ENCODE measurements around the gene MCTP1. TPM values are rescaled to one million over a fixed set of nuclear protein-coding genes. Genes with fewer than 3 reads are reported as not detected.

MCTP1 gene
- polyA plus RNA-seq, 1 donor from 2014 or later: 1.9 TPM

DNA sequence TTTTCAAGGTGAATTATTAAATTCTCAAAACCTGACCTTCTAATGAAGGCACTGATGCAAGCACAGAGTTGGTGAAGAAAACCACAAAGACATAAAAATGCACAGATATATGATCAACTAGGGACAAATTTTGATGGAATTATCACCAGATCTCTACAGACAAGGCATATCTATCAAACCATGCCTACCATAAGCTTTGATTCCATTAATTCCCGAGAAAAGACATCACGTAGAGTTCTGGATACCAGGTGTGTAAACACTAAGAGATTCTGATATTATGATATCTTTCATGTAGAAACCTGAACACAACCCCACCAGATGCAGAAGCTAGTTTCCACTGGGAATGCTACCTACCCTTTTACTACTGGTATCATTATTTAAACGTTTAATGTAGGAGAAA lies 525.9 kb downstream of the MCTP1 start:
- Histone ChIP-seq H3F3A (ENCODE audit: insufficient read depth, low read length, poor library complexity, severe bottlenecking) (no peaks in the 10 kb centered on the region), H3K4me2 (ENCODE audit: low read length) (no peak overlapping the region), H3K27me3 (ENCODE audit: insufficient read depth, low read depth, low read length) (no peaks in the 10 kb centered on the region), H3K9ac (ENCODE audit: low read length) (no peak overlapping the region), H2AFZ (ENCODE audit: low read depth, low read length) (no peak overlapping the region), H3K79me2 (replicated peaks; ENCODE audit: insufficient read depth, low read length) (no peaks in the 10 kb centered on the region), H3K9me3 (ENCODE audit: low read length) (no peaks in the 10 kb centered on the region), H4K20me1 (ENCODE audit: insufficient read depth) (no peaks in the 10 kb centered on the region), H3K27ac (ENCODE audit: low read length) (no peak overlapping the region), H3K9me2 (ENCODE audit: insufficient read depth, low read length) (no peaks in the 10 kb centered on the region), H3K4me3 (ENCODE audit: low read length) (no peak overlapping the region), H3K36me3 (ENCODE audit: insufficient read depth, low read length) (no peaks in the 10 kb centered on the region)
- no peak for TF ChIP-seq SMC3 (conservative IDR thresholded peaks at IDR 0.05; ENCODE audit: poor library complexity)
- no peak for TF ChIP-seq EZH2 (IDR thresholded peaks at IDR 0.05; ENCODE audit: borderline replicate concordance, insufficient read depth, low read length, poor library complexity, severe bottlenecking)
- TF ChIP-seq POLR2AphosphoS5 (IDR thresholded peaks at IDR 0.05): no peak
- no peak for TF ChIP-seq TAF1 (IDR thresholded peaks at IDR 0.05; ENCODE audit: low read depth)
- TF ChIP-seq, protein P1, sequence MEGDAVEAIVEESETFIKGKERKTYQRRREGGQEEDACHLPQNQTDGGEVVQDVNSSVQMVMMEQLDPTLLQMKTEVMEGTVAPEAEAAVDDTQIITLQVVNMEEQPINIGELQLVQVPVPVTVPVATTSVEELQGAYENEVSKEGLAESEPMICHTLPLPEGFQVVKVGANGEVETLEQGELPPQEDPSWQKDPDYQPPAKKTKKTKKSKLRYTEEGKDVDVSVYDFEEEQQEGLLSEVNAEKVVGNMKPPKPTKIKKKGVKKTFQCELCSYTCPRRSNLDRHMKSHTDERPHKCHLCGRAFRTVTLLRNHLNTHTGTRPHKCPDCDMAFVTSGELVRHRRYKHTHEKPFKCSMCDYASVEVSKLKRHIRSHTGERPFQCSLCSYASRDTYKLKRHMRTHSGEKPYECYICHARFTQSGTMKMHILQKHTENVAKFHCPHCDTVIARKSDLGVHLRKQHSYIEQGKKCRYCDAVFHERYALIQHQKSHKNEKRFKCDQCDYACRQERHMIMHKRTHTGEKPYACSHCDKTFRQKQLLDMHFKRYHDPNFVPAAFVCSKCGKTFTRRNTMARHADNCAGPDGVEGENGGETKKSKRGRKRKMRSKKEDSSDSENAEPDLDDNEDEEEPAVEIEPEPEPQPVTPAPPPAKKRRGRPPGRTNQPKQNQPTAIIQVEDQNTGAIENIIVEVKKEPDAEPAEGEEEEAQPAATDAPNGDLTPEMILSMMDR (IDR thresholded peaks at IDR 0.05; ENCODE audit: poor library complexity, severe bottlenecking): no peak
- TF ChIP-seq RAD21 (conservative IDR thresholded peaks at IDR 0.05): no peak
- TF ChIP-seq, protein P2, sequence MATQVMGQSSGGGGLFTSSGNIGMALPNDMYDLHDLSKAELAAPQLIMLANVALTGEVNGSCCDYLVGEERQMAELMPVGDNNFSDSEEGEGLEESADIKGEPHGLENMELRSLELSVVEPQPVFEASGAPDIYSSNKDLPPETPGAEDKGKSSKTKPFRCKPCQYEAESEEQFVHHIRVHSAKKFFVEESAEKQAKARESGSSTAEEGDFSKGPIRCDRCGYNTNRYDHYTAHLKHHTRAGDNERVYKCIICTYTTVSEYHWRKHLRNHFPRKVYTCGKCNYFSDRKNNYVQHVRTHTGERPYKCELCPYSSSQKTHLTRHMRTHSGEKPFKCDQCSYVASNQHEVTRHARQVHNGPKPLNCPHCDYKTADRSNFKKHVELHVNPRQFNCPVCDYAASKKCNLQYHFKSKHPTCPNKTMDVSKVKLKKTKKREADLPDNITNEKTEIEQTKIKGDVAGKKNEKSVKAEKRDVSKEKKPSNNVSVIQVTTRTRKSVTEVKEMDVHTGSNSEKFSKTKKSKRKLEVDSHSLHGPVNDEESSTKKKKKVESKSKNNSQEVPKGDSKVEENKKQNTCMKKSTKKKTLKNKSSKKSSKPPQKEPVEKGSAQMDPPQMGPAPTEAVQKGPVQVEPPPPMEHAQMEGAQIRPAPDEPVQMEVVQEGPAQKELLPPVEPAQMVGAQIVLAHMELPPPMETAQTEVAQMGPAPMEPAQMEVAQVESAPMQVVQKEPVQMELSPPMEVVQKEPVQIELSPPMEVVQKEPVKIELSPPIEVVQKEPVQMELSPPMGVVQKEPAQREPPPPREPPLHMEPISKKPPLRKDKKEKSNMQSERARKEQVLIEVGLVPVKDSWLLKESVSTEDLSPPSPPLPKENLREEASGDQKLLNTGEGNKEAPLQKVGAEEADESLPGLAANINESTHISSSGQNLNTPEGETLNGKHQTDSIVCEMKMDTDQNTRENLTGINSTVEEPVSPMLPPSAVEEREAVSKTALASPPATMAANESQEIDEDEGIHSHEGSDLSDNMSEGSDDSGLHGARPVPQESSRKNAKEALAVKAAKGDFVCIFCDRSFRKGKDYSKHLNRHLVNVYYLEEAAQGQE (IDR thresholded peaks at IDR 0.05; ENCODE audit: borderline replicate concordance): no peak
- no peak for TF ChIP-seq MXI1 (conservative IDR thresholded peaks at IDR 0.05; ENCODE audit: poor library complexity, severe bottlenecking)
- no peak for TF ChIP-seq EP300 (conservative IDR thresholded peaks at IDR 0.05; ENCODE audit: poor library complexity, severe bottlenecking)

DNA sequence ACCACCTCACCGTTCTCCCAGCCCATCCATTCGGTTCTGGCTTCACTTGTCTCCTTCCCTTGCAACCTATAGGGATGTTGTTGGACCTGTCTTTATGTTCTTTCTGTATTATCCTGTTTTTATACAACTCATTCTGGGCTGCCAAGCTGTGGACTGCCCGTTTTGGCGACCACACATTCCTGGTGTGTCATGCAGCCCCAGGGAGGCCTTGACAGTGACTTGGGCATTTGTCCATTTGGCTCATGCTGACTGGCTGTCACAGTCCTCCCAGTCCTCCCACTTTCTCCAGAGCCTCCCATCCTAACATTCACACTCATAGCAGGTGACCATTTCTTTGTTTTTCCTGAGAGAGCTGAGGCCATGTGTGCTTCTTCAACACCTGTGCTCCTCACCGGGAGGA lies 530.1 kb downstream of the MCTP1 start:
- Histone ChIP-seq H3K9ac (ENCODE audit: low read length) (no peak overlapping the region), H3K4me2 (ENCODE audit: low read length) (no peak overlapping the region), H3K27me3 (ENCODE audit: insufficient read depth, low read depth, low read length) (no peaks in the 10 kb centered on the region), H3K9me2 (ENCODE audit: insufficient read depth, low read length) (no peaks in the 10 kb centered on the region), H4K20me1 (ENCODE audit: insufficient read depth) (no peaks in the 10 kb centered on the region), H3K79me2 (replicated peaks; ENCODE audit: insufficient read depth, low read length) (no peaks in the 10 kb centered on the region), H3K4me3 (ENCODE audit: low read length) (no peak overlapping the region), H3F3A (ENCODE audit: insufficient read depth, low read length, poor library complexity, severe bottlenecking) (no peaks in the 10 kb centered on the region), H2AFZ (ENCODE audit: low read depth, low read length) (no peak overlapping the region), H3K36me3 (ENCODE audit: insufficient read depth, low read length) (no peaks in the 10 kb centered on the region), H3K9me3 (ENCODE audit: low read length) (no peaks in the 10 kb centered on the region), H3K27ac (ENCODE audit: low read length) (no peak overlapping the region)
- no peak for TF ChIP-seq TAF1 (IDR thresholded peaks at IDR 0.05; ENCODE audit: low read depth)
- TF ChIP-seq POLR2AphosphoS5 (IDR thresholded peaks at IDR 0.05): no peak
- no peak for TF ChIP-seq EZH2 (IDR thresholded peaks at IDR 0.05; ENCODE audit: borderline replicate concordance, insufficient read depth, low read length, poor library complexity, severe bottlenecking)
- no peak for TF ChIP-seq EP300 (conservative IDR thresholded peaks at IDR 0.05; ENCODE audit: poor library complexity, severe bottlenecking)
- TF ChIP-seq, protein P1 (IDR thresholded peaks at IDR 0.05; ENCODE audit: poor library complexity, severe bottlenecking): no peak
- TF ChIP-seq MXI1 (conservative IDR thresholded peaks at IDR 0.05; ENCODE audit: poor library complexity, severe bottlenecking): no peak
- TF ChIP-seq, protein P2 (IDR thresholded peaks at IDR 0.05; ENCODE audit: borderline replicate concordance): no peak
- TF ChIP-seq SMC3 (conservative IDR thresholded peaks at IDR 0.05; ENCODE audit: poor library complexity): no peak
- no peak for TF ChIP-seq RAD21 (conservative IDR thresholded peaks at IDR 0.05)

Measured in neural cell (in vitro differentiated cells).